Measurements from ENCODE around the gene PLK5. TPM values are rescaled to one million over a fixed set of nuclear protein-coding genes. Genes with fewer than 3 reads are reported as not detected.

The PLK5 gene
- total and polyA plus RNA-seq, 2 experiments from 2014 or later: 0.87 to 1.2 TPM

- Histone ChIP-seq H3K27ac (no peak overlapping the region), H3K36me3 (no peaks in the 10 kb centered on the region), H3K4me1 (ENCODE audit: low read depth) (no peaks in the 10 kb centered on the region), H3K4me3 (no peak overlapping the region), H3K27me3 (peaks cover 83% of the 10 kb centered on the region), H3K9me3 (ENCODE audit: low read depth) (no peaks in the 10 kb centered on the region)
- TF ChIP-seq CTCF (IDR thresholded peaks at IDR 0.05; ENCODE audit: low read depth, low read length): no peak
- DNase-seq (ENCODE audit: low read depth in 1 of 2, low spot score in 1 of 2): no peak
Measured at GRCh38 chr19:1524972-1525325, 1.1 kb downstream of the PLK5 start.

GRCh38 chr19:1525343-1525742 lies 1.5 kb downstream of the PLK5 start:
- no peak for DNase-seq (ENCODE audit: low read depth in 1 of 2, low spot score in 1 of 2)
- Histone ChIP-seq H3K9me3 (ENCODE audit: low read depth) (no peaks in the 10 kb centered on the region), H3K27ac (no peak overlapping the region), H3K36me3 (no peaks in the 10 kb centered on the region), H3K4me3 (no peak overlapping the region), H3K4me1 (ENCODE audit: low read depth) (no peaks in the 10 kb centered on the region), H3K27me3 (peaks cover 79% of the 10 kb centered on the region)
- TF ChIP-seq CTCF (IDR thresholded peaks at IDR 0.05; ENCODE audit: low read depth, low read length): no peak

- H3K4me1 ChIP-seq (ENCODE audit: low read depth): no peaks in the 10 kb centered on the region
- H3K27ac ChIP-seq: no peak overlapping the region
- peaks cover 77% of the 10 kb centered on the region for H3K27me3 ChIP-seq
- no peak for DNase-seq (ENCODE audit: low read depth in 1 of 2, low spot score in 1 of 2)
- H3K4me3 ChIP-seq: no peak overlapping the region
- no peak for TF ChIP-seq CTCF (IDR thresholded peaks at IDR 0.05; ENCODE audit: low read depth, low read length)
- H3K9me3 ChIP-seq (ENCODE audit: low read depth): no peaks in the 10 kb centered on the region
- H3K36me3 ChIP-seq: no peaks in the 10 kb centered on the region
Measured at GRCh38 chr19:1526066-1526778, 2.3 kb downstream of the PLK5 start.

- TF ChIP-seq CTCF (IDR thresholded peaks at IDR 0.05; ENCODE audit: low read depth, low read length): no peak
- Histone ChIP-seq H3K36me3 (no peaks in the 10 kb centered on the region), H3K4me3 (no peak overlapping the region), H3K4me1 (ENCODE audit: low read depth) (no peaks in the 10 kb centered on the region), H3K27me3 (peaks cover 80% of the 10 kb centered on the region), H3K9me3 (ENCODE audit: low read depth) (no peaks in the 10 kb centered on the region), H3K27ac (no peak overlapping the region)
- no peak for DNase-seq (ENCODE audit: low read depth in 1 of 2, low spot score in 1 of 2)
Measured at GRCh38 chr19:1526979-1527649, 3.2 kb downstream of the PLK5 start.

- Histone ChIP-seq H3K4me1 (ENCODE audit: low read depth) (no peaks in the 10 kb centered on the region), H3K9me3 (ENCODE audit: low read depth) (no peaks in the 10 kb centered on the region), H3K36me3 (no peaks in the 10 kb centered on the region), H3K27me3 (peaks cover 74% of the 10 kb centered on the region), H3K4me3 (no peak overlapping the region), H3K27ac (no peak overlapping the region)
- no peak for DNase-seq (ENCODE audit: low read depth in 1 of 2, low spot score in 1 of 2)
- TF ChIP-seq CTCF (IDR thresholded peaks at IDR 0.05; ENCODE audit: low read depth, low read length): no peak
Measured at GRCh38 chr19:1527650-1528309, 3.9 kb downstream of the PLK5 start.
